Panc1 (cell line): ENCODE data around the gene TNS4.

Experiments used
- CTCF ChIP-seq: fragments of 450-650 bp; IDR thresholded peaks from 2 replicates; pipeline ENCODE4 v1.5.1; 2017; ENCODE audit warnings: mild to moderate bottlenecking
- POLR2AphosphoS5 ChIP-seq: IDR thresholded peaks from 2 replicates; pipeline ENCODE4 v1.6.1; 2012; ENCODE audit warnings: mild to moderate bottlenecking, low read depth, low read length, moderate library complexity
- REST ChIP-seq, 2 experiments: IDR thresholded peaks; 2 replicates each; pipeline ENCODE4 v1.6.1; 2011 to 2012; ENCODE audit warnings: low read depth in 2 of 2, control low read depth in 1 of 2, low read length in 1 of 2, mild to moderate bottlenecking in 1 of 2, moderate library complexity in 1 of 2; ENCODE audit not compliant: insufficient read depth in 1 of 2
- SIN3A ChIP-seq: IDR thresholded peaks from 2 replicates; pipeline ENCODE4 v1.6.1; 2012; ENCODE audit warnings: low read depth, mild to moderate bottlenecking, low read length, moderate library complexity, borderline replicate concordance; ENCODE audit not compliant: insufficient read depth
- TCF7L2 ChIP-seq: IDR thresholded peaks from 2 replicates; pipeline ENCODE4 v1.6.1; 2011; ENCODE audit warnings: mild to moderate bottlenecking, low read depth, low read length, inconsistent platforms

- TF ChIP-seq CTCF (no peak), REST (IDR thresholded peaks at IDR 0.05; ENCODE audit: insufficient read depth in 1 of 2, low read depth in 2 of 2, low read length in 1 of 2) (no peak), SIN3A (no peak), TCF7L2 (no peak), POLR2AphosphoS5 (no peak)
Observed at GRCh38 chr17:40484973-40485530, 16.4 kb downstream of the TNS4 start.
